H9 (cell line): Measurements from ENCODE around the gene FABP3. TPM values are rescaled to one million over a fixed set of nuclear protein-coding genes. Genes with fewer than 3 reads are reported as not detected.
A peak's percentile ranks its signal among the peaks of the same experiment; 100 is the strongest.

Experiments
- DNase-seq: peaks from one replicate; pipeline ENCODE4 v3.0.0-alpha.2; 2017
- H2AFZ ChIP-seq: one replicate; pipeline ENCODE4 v1.6.1; 2013; ENCODE audit warnings: mild to moderate bottlenecking, low read length, control low read depth, moderate library complexity
- H2AK5ac ChIP-seq: 2 replicates; pipeline ENCODE4 v1.6.1; 2013; ENCODE audit warnings: low read length, control low read depth, mixed read lengths; ENCODE audit not compliant: insufficient read length
- H2BK120ac ChIP-seq: one replicate; pipeline ENCODE4 v1.6.1; 2013; ENCODE audit warnings: low read depth, mild to moderate bottlenecking, low read length, control low read depth, inconsistent platforms; ENCODE audit not compliant: poor library complexity, severe bottlenecking
- H2BK12ac ChIP-seq: 2 replicates; pipeline ENCODE4 v1.6.1; 2013; ENCODE audit warnings: low read length, control low read depth, mixed read lengths, low read depth; ENCODE audit not compliant: insufficient read length
- H2BK15ac ChIP-seq: 2 replicates; pipeline ENCODE4 v1.6.1; 2013; ENCODE audit warnings: low read depth, low read length, control low read depth
- H2BK20ac ChIP-seq: one replicate; pipeline ENCODE4 v1.6.1; 2013; ENCODE audit warnings: low read depth, mild to moderate bottlenecking, low read length, control low read depth, inconsistent platforms; ENCODE audit not compliant: poor library complexity, severe bottlenecking
- H2BK5ac ChIP-seq: 2 replicates; pipeline ENCODE4 v1.6.1; 2013; ENCODE audit warnings: low read length, control low read depth, mixed read lengths; ENCODE audit not compliant: insufficient read length
- H3K14ac ChIP-seq: 2 replicates; pipeline ENCODE4 v1.6.1; 2013; ENCODE audit warnings: low read length, control low read depth; ENCODE audit not compliant: insufficient read depth
- H3K18ac ChIP-seq: 2 replicates; pipeline ENCODE4 v1.6.1; 2013; ENCODE audit warnings: low read depth, mild to moderate bottlenecking, mixed read lengths, low read length, control low read depth; ENCODE audit not compliant: insufficient read length
- H3K23ac ChIP-seq: 2 replicates; pipeline ENCODE4 v1.6.1; 2013; ENCODE audit warnings: low read length, control low read depth, mixed read lengths, low read depth; ENCODE audit not compliant: insufficient read length
- H3K23me2 ChIP-seq: 2 replicates; pipeline ENCODE4 v1.6.1; 2013; ENCODE audit warnings: low read depth, mild to moderate bottlenecking, mixed read lengths, low read length, control low read depth; ENCODE audit not compliant: insufficient read length, poor library complexity, severe bottlenecking
- H3K27ac ChIP-seq: 2 replicates; pipeline ENCODE4 v1.5.1; 2013; ENCODE audit warnings: low read length, control low read depth, mixed read lengths, low read depth; ENCODE audit not compliant: insufficient read length
- H3K27me3 ChIP-seq: 2 replicates; pipeline ENCODE4 v1.6.1; 2013; ENCODE audit warnings: low read length, control low read depth, inconsistent platforms; ENCODE audit not compliant: insufficient read depth
- H3K4ac ChIP-seq: 2 replicates; pipeline ENCODE4 v1.6.1; 2013; ENCODE audit warnings: low read depth, mild to moderate bottlenecking, control low read depth, inconsistent platforms, low read length, moderate library complexity
- H3K4me1 ChIP-seq: 2 replicates; pipeline ENCODE4 v1.6.1; 2013; ENCODE audit warnings: low read length, control low read depth, inconsistent platforms; ENCODE audit not compliant: insufficient read depth
- H3K4me2 ChIP-seq: 2 replicates; pipeline ENCODE4 v1.6.1; 2013; ENCODE audit warnings: low read length, control low read depth, mixed read lengths; ENCODE audit not compliant: insufficient read length, insufficient read depth
- H3K56ac ChIP-seq: 2 replicates; pipeline ENCODE4 v1.6.1; 2013; ENCODE audit warnings: low read depth, mild to moderate bottlenecking, mixed read lengths, low read length, control low read depth; ENCODE audit not compliant: insufficient read length
- H3K79me1 ChIP-seq: 2 replicates; pipeline ENCODE4 v1.6.1; 2013; ENCODE audit warnings: low read depth, mild to moderate bottlenecking, moderate library complexity, low read length, control low read depth, inconsistent platforms; ENCODE audit not compliant: insufficient read depth, poor library complexity, severe bottlenecking
- H3K79me2 ChIP-seq: 2 replicates; pipeline ENCODE4 v1.6.1; 2013; ENCODE audit warnings: low read length, control low read depth, inconsistent platforms; ENCODE audit not compliant: insufficient read depth
- H3K9ac ChIP-seq: 2 replicates; pipeline ENCODE4 v1.6.1; 2013; ENCODE audit warnings: low read length, control low read depth, mixed read lengths; ENCODE audit not compliant: insufficient read length; ENCODE audit errors: extremely low read depth
- H3K9me3 ChIP-seq: one replicate; pipeline ENCODE4 v1.6.1; 2013; ENCODE audit warnings: low read depth, low read length, inconsistent platforms; ENCODE audit not compliant: control insufficient read depth
- H3T11ph ChIP-seq: one replicate; pipeline ENCODE4 v1.6.1; 2013; ENCODE audit warnings: mild to moderate bottlenecking, low read length, control low read depth, inconsistent platforms
- H4K20me1 ChIP-seq: one replicate; pipeline ENCODE4 v1.6.1; 2013; ENCODE audit not compliant: control insufficient read depth, insufficient read length, insufficient read depth
- H4K5ac ChIP-seq: 2 replicates; pipeline ENCODE4 v1.6.1; 2013; ENCODE audit warnings: low read depth, mild to moderate bottlenecking, mixed read lengths, low read length, control low read depth; ENCODE audit not compliant: insufficient read length
- H4K8ac ChIP-seq: replicated peaks from 2 replicates; pipeline ENCODE4 v1.6.1; 2013; ENCODE audit warnings: low read length, control low read depth, mixed read lengths, low read depth; ENCODE audit not compliant: insufficient read length
- H4K91ac ChIP-seq: 2 replicates; pipeline ENCODE4 v1.6.1; 2013; ENCODE audit warnings: low read depth, mild to moderate bottlenecking, moderate library complexity, mixed read lengths, low read length, control low read depth; ENCODE audit not compliant: insufficient read length
- H3K27ac Mint-ChIP-seq, 3 experiments: 2 replicates in 2 of 3; 3 replicates in 1 of 3; pipeline ENCODE4 v1.8.0; 2020 to 2021; ENCODE audit warnings: mixed read lengths in 3 of 3, mild to moderate bottlenecking in 1 of 3, moderate library complexity in 1 of 3
- H3K27me3 Mint-ChIP-seq: 2 replicates; pipeline ENCODE4 v1.8.0; 2021; ENCODE audit warnings: low read depth, mild to moderate bottlenecking, moderate library complexity, mixed read lengths
- H3K36me3 Mint-ChIP-seq, 3 experiments: 2 replicates in 2 of 3; 3 replicates in 1 of 3; pipeline ENCODE4 v1.8.0; 2020 to 2021; ENCODE audit warnings: low read depth in 3 of 3, mixed read lengths in 3 of 3; ENCODE audit not compliant: insufficient read depth in 1 of 3
- H3K4me1 Mint-ChIP-seq, 2 experiments: 2 replicates each; pipeline ENCODE4 v1.8.0; 2020; ENCODE audit warnings: mixed read lengths in 2 of 2
- H3K4me3 Mint-ChIP-seq, 2 experiments: 2 replicates in 1 of 2; 3 replicates in 1 of 2; pipeline ENCODE4 v1.8.0; 2020 to 2021; ENCODE audit warnings: mild to moderate bottlenecking in 2 of 2, mixed read lengths in 2 of 2, moderate library complexity in 1 of 2
- H3K9me3 Mint-ChIP-seq, 2 experiments: 2 replicates in 1 of 2; 3 replicates in 1 of 2; pipeline ENCODE4 v1.8.0; 2020; ENCODE audit warnings: mild to moderate bottlenecking in 2 of 2, mixed read lengths in 2 of 2, moderate library complexity in 1 of 2
- WGBS: extraction: QIAGEN DNeasy Blood & Tissue Kit; methylation state at CpG from one replicate; pipeline ENCODE4 v1.1.7; 2013; ENCODE audit warnings: missing lambda C conversion rate, low lambda C conversion rate, mixed read lengths; ENCODE audit not compliant: insufficient read length; ENCODE audit errors: extremely low coverage; 5-methylcytosine and 5-hydroxymethylcytosine counted together
- total RNA-seq: library from RNA; stranded (reverse); gene quantifications from 2 replicates; pipeline ENCODE4 v1.2.1, GENCODE V29; 2021
- TF ChIP-seq, protein P1 (sequence below): fragments of 200-600 bp; sonication (generic); conservative IDR thresholded peaks from 3 replicates; pipeline ENCODE4 v1.8.0; 2021; ENCODE audit warnings: antibody characterized with exemption, mild to moderate bottlenecking

The FABP3 gene
- total RNA-seq, 1 experiment from 2014 or later = 9.0 TPM

DNA sequence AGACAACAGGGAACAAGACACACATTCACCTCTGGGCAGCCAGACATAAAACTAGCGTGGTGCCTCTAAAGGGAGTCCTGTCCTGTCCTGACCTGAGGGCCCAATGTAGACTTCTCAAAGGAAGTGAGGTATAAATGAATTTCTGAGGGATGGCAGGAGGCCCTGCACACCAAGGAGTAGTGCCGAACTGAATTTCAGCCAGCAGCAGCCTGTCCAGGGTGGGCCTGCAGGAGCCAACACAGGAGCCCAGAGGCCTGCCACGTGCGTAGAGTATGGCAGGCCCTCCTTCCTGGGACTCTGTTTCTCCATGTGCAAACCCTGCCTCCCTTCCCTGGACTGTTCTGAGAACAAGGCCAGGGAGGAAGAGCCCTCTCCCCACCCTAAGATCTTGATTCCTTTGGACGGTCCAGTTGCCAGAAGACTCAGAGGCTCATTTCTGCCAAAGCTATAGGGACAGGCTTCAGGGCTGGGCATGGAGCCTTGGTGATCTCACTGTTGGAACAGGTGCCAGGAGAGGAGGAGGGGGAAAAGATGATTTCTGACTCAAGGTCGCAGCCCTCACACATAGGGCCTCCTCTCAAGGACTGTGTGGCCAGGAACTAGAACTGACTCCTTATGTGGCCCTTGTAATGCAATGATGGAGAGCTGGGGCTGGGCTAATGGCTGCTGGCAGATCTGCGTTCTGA lies 1.8 kb upstream of the FABP3 start:
- Mint-ChIP-seq H3K36me3 (no peaks in the 10 kb centered on the region), H3K4me1 (peaks cover 39 to 48% of the 10 kb centered on the region in 2 experiments), H3K9me3 (no peaks in the 10 kb centered on the region; a peak in 1 of 5 replicates), H3K4me3 (0 out of 5 replicates have a peak overlapping the region, but pooled peaks of 1 of the 2 experiments have one; percentile 22), H3K27me3 (peaks cover 7% of the 10 kb centered on the region), H3K27ac (peak overlapping the region in 1 of 3 experiments; percentile 11; a peak in 2 of 7 replicates)
- Histone ChIP-seq H3K14ac (no peak overlapping the region), H3K18ac (no peak overlapping the region), H3K27ac (no peak overlapping the region), H4K20me1 (no peaks in the 10 kb centered on the region), H2AK5ac (no peak overlapping the region), H2BK120ac (no peak overlapping the region), H2BK5ac (no peak overlapping the region), H4K91ac (no peak overlapping the region), H2BK20ac (no peak overlapping the region), H3K9ac (no peak overlapping the region), H3K4me1 (peaks cover 13% of the 10 kb centered on the region), H3K23ac (no peak overlapping the region), H3K23me2 (peaks cover 10% of the 10 kb centered on the region), H3K4me2 (no peak overlapping the region), H2BK12ac (no peak overlapping the region), H3K4ac (no peak overlapping the region), H3K79me1 (no peaks in the 10 kb centered on the region), H3K9me3 (no peaks in the 10 kb centered on the region), H2BK15ac (no peak overlapping the region), H3K56ac (no peak overlapping the region), H2AFZ (no peak overlapping the region), H3K79me2 (no peaks in the 10 kb centered on the region), H3T11ph (no peak overlapping the region), H3K27me3 (no peaks in the 10 kb centered on the region), H4K5ac (no peak overlapping the region), H4K8ac (no peak overlapping the region)
- no CpG with 5 or more reads among the region's 7 CpGs for WGBS
- DNase-seq = no peak
- TF ChIP-seq, protein P1, sequence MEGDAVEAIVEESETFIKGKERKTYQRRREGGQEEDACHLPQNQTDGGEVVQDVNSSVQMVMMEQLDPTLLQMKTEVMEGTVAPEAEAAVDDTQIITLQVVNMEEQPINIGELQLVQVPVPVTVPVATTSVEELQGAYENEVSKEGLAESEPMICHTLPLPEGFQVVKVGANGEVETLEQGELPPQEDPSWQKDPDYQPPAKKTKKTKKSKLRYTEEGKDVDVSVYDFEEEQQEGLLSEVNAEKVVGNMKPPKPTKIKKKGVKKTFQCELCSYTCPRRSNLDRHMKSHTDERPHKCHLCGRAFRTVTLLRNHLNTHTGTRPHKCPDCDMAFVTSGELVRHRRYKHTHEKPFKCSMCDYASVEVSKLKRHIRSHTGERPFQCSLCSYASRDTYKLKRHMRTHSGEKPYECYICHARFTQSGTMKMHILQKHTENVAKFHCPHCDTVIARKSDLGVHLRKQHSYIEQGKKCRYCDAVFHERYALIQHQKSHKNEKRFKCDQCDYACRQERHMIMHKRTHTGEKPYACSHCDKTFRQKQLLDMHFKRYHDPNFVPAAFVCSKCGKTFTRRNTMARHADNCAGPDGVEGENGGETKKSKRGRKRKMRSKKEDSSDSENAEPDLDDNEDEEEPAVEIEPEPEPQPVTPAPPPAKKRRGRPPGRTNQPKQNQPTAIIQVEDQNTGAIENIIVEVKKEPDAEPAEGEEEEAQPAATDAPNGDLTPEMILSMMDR = no peak
